Mesendoderm (in vitro differentiated cells): Measurements from ENCODE around the gene OR8A1.

Experiments
- DNase-seq: peaks from one replicate; pipeline ENCODE4 v3.0.0; 2013
- H2AK5ac ChIP-seq: 2 replicates; pipeline ENCODE4 v1.6.1; 2013; ENCODE audit warnings: low read length, inconsistent platforms
- H2BK120ac ChIP-seq: 2 replicates; pipeline ENCODE4 v1.6.1; 2013; ENCODE audit warnings: low read depth, mild to moderate bottlenecking, low read length, moderate library complexity, mixed read lengths
- H2BK15ac ChIP-seq: replicated peaks from 2 replicates; pipeline ENCODE4 v1.6.1; 2013; ENCODE audit warnings: low read depth, mild to moderate bottlenecking, moderate library complexity
- H2BK5ac ChIP-seq: 2 replicates; pipeline ENCODE4 v1.6.1; 2013; ENCODE audit warnings: low read length, inconsistent platforms
- H3K18ac ChIP-seq: 2 replicates; pipeline ENCODE4 v1.6.1; 2013; ENCODE audit warnings: mild to moderate bottlenecking, low read length, mixed read lengths
- H3K23ac ChIP-seq: one replicate; pipeline ENCODE4 v1.6.1; 2013; ENCODE audit warnings: low read length
- H3K27ac ChIP-seq: 2 replicates; pipeline ENCODE4 v1.5.1; 2013; ENCODE audit warnings: low read depth, mild to moderate bottlenecking, inconsistent platforms, low read length, moderate library complexity
- H3K27me3 ChIP-seq: 2 replicates; pipeline ENCODE4 v1.6.1; 2013; ENCODE audit warnings: low read length, control low read depth, mild to moderate bottlenecking, inconsistent platforms; ENCODE audit not compliant: insufficient read depth, poor library complexity
- H3K36me3 ChIP-seq: 2 replicates; pipeline ENCODE4 v1.6.1; 2013; ENCODE audit warnings: low read length, inconsistent platforms; ENCODE audit not compliant: control insufficient read depth, insufficient read depth
- H3K4ac ChIP-seq: one replicate; pipeline ENCODE4 v1.6.1; 2013; ENCODE audit warnings: low read depth, mild to moderate bottlenecking, low read length, moderate library complexity
- H3K4me1 ChIP-seq: 2 replicates; pipeline ENCODE4 v1.6.1; 2013; ENCODE audit warnings: low read depth, low read length, inconsistent platforms; ENCODE audit not compliant: control insufficient read depth
- H3K4me2 ChIP-seq: 2 replicates; pipeline ENCODE4 v1.6.1; 2013; ENCODE audit warnings: low read length
- H3K4me3 ChIP-seq: 2 replicates; pipeline ENCODE4 v1.5.1; 2013; ENCODE audit warnings: mild to moderate bottlenecking, low read length
- H3K56ac ChIP-seq: one replicate; pipeline ENCODE4 v1.6.1; 2013; ENCODE audit warnings: low read length
- H3K79me1 ChIP-seq: 2 replicates; pipeline ENCODE4 v1.6.1; 2013; ENCODE audit warnings: low read length, inconsistent platforms
- H3K79me2 ChIP-seq: 2 replicates; pipeline ENCODE4 v1.6.1; 2013; ENCODE audit warnings: mild to moderate bottlenecking, low read length; ENCODE audit not compliant: control insufficient read depth, insufficient read depth
- H3K9ac ChIP-seq: 2 replicates; pipeline ENCODE4 v1.6.1; 2013; ENCODE audit warnings: low read length, inconsistent platforms
- H4K5ac ChIP-seq: one replicate; pipeline ENCODE4 v1.6.1; 2013; ENCODE audit warnings: low read length
- H4K8ac ChIP-seq: one replicate; pipeline ENCODE4 v1.6.1; 2013; ENCODE audit warnings: low read depth, mild to moderate bottlenecking, control low read depth, low read length, moderate library complexity
- WGBS: extraction: QIAGEN DNeasy Blood & Tissue Kit; methylation state at CpG from one replicate; pipeline ENCODE4 v1.1.7; 2013; ENCODE audit warnings: low lambda C conversion rate, missing lambda C conversion rate; ENCODE audit not compliant: insufficient coverage; ENCODE audit errors: extremely low coverage; 5-methylcytosine and 5-hydroxymethylcytosine counted together

Gene OR8A1

GRCh38 chr11:124583781-124584180, 14.0 kb downstream of the OR8A1 start:
- no peak for DNase-seq
- H2BK5ac ChIP-seq: no peak overlapping the region
- H3K79me2 ChIP-seq: no peaks in the 10 kb centered on the region
- no peak overlapping the region for H4K8ac ChIP-seq
- no peaks in the 10 kb centered on the region for H3K79me1 ChIP-seq
- H3K4me1 ChIP-seq: no peaks in the 10 kb centered on the region
- no peak overlapping the region for H3K56ac ChIP-seq
- H3K27me3 ChIP-seq: no peaks in the 10 kb centered on the region
- no peak overlapping the region for H3K4me3 ChIP-seq
- no peak overlapping the region for H3K27ac ChIP-seq
- H2BK120ac ChIP-seq: no peak overlapping the region
- no peak overlapping the region for H3K23ac ChIP-seq
- no peak overlapping the region for H3K9ac ChIP-seq
- H2AK5ac ChIP-seq: no peak overlapping the region
- H3K4me2 ChIP-seq: no peak overlapping the region
- H2BK15ac ChIP-seq: no peak overlapping the region
- no peak overlapping the region for H4K5ac ChIP-seq
- no peaks in the 10 kb centered on the region for H3K36me3 ChIP-seq
- H3K18ac ChIP-seq: no peak overlapping the region
- H3K4ac ChIP-seq: no peak overlapping the region
- no CpG with 5 or more reads among the region's 8 CpGs for WGBS

DNA sequence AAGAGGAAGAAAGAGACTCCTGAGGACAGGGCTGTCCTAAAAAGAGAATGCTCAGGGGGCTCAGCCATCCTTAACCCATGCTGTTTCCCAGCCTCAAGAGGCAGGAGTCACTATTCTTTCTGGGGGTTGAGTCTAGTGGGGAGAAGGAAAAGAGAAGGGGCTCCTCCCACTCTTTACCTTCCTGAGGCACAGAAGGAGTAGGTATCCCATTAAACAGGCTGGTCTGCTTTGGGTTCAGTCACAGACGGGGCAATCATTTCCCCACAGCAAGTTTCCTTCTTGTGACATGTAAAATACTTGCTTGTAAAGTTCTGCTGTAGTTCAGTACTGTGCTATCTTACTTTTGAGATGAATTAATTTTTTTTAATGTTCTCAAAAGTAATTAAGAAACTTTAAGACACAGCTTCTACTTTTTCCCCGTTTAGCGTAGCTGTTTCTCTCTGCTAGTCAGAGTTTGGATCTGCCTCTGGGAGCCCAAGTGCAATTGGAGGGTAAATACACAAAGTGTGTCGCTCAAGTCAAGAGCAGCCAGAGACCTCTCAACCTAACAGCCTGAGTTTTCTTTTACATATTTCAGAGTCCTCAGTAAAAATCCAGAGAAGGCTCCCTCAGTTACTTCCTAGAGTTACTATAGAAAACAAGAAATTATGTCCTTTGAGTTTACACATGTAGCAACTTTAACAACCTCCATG, 15.0 kb downstream of the OR8A1 start:
- no peaks in the 10 kb centered on the region for H3K79me1 ChIP-seq
- no peak overlapping the region for H3K27ac ChIP-seq
- no peak overlapping the region for H2BK5ac ChIP-seq
- no peak overlapping the region for H4K8ac ChIP-seq
- H3K18ac ChIP-seq: no peak overlapping the region
- no peak overlapping the region for H3K4me3 ChIP-seq
- no peak for DNase-seq
- no peaks in the 10 kb centered on the region for H3K27me3 ChIP-seq
- H4K5ac ChIP-seq: no peak overlapping the region
- H3K79me2 ChIP-seq: no peaks in the 10 kb centered on the region
- no peak overlapping the region for H3K23ac ChIP-seq
- no peaks in the 10 kb centered on the region for H3K4me1 ChIP-seq
- no CpG with 5 or more reads among the region's 4 CpGs for WGBS
- no peak overlapping the region for H2BK120ac ChIP-seq
- H2AK5ac ChIP-seq: no peak overlapping the region
- H3K4me2 ChIP-seq: no peak overlapping the region
- no peak overlapping the region for H3K4ac ChIP-seq
- no peak overlapping the region for H2BK15ac ChIP-seq
- no peak overlapping the region for H3K9ac ChIP-seq
- no peaks in the 10 kb centered on the region for H3K36me3 ChIP-seq
- H3K56ac ChIP-seq: no peak overlapping the region

DNA sequence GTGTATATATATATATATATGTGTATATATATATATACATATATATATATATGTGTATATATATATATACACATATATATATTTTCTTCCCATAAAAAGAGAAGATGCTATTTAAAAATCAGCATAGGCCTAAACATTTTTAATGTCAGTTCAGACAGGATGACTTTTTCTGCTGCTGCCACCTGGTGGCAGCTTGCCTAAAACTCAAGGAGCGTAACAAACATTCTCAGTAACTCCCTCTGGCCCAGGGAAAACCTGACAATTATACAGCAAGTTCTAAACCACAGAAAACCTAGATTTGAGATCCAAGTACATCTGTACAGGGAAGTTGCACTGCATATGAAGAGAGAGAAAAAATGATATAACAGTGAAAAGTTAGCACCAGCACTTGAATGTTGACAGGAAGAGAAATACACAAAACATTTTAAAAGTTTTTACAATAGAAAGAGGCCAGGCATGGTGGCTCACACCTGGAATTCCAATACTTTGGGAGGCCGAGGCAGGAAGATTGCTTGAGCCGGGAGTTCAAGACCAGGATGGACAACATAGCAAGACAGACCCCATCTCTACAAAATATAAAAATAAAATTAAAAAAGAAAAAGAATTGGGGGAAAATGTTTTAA, 16.6 kb downstream of the OR8A1 start:
- no peak overlapping the region for H3K18ac ChIP-seq
- H3K23ac ChIP-seq: no peak overlapping the region
- H3K4me3 ChIP-seq: no peak overlapping the region
- no peak overlapping the region for H3K4me2 ChIP-seq
- no peak overlapping the region for H4K5ac ChIP-seq
- H3K79me1 ChIP-seq: no peaks in the 10 kb centered on the region
- H2AK5ac ChIP-seq: no peak overlapping the region
- H3K27me3 ChIP-seq: no peaks in the 10 kb centered on the region
- no peak overlapping the region for H2BK120ac ChIP-seq
- no peak overlapping the region for H3K56ac ChIP-seq
- H3K79me2 ChIP-seq: no peaks in the 10 kb centered on the region
- H2BK15ac ChIP-seq: no peak overlapping the region
- no CpG with 5 or more reads among the region's 3 CpGs for WGBS
- H3K27ac ChIP-seq: no peak overlapping the region
- no peaks in the 10 kb centered on the region for H3K36me3 ChIP-seq
- peak; percentile 66 for DNase-seq
- H3K4ac ChIP-seq: peak overlapping the region; percentile 16
- no peak overlapping the region for H3K9ac ChIP-seq
- H4K8ac ChIP-seq: no peak overlapping the region
- H2BK5ac ChIP-seq: no peak overlapping the region
- H3K4me1 ChIP-seq: no peaks in the 10 kb centered on the region

- Histone ChIP-seq H4K5ac (no peak overlapping the region), H3K36me3 (no peaks in the 10 kb centered on the region), H3K18ac (no peak overlapping the region), H3K4me3 (no peak overlapping the region), H2AK5ac (no peak overlapping the region), H3K23ac (no peak overlapping the region), H3K79me1 (no peaks in the 10 kb centered on the region), H4K8ac (no peak overlapping the region), H3K4me1 (no peaks in the 10 kb centered on the region), H3K56ac (no peak overlapping the region), H2BK5ac (no peak overlapping the region), H3K4ac (no peak overlapping the region), H3K4me2 (no peak overlapping the region), H3K27ac (no peak overlapping the region), H3K79me2 (no peaks in the 10 kb centered on the region), H2BK15ac (no peak overlapping the region), H3K9ac (no peak overlapping the region), H2BK120ac (no peak overlapping the region), H3K27me3 (no peaks in the 10 kb centered on the region)
- DNase-seq: no peak
- WGBS: no CpG with 5 or more reads among the region's 2 CpGs
Observed at GRCh38 chr11:124591430-124591829, 21.6 kb downstream of the OR8A1 start.

DNA sequence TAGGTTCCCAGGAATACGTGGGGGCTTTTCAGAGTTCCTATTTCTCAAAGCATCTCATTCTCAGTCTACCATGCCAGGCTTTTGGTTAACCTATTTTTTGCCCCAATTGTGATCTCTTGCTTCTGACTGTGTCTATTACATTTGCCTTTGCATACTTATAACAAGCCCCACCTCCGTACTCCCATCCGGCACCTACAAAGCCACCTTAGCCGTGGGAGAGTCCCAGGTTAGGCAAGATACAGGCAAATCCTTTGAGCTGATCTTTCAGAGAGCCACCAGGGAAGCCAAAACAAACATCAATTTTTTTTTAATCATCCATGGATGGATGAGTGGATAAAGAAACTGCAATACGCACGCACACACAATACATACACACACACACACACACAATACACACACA, 22.8 kb downstream of the OR8A1 start:
- no CpG with 5 or more reads among the region's 6 CpGs for WGBS
- Histone ChIP-seq H2BK5ac (no peak overlapping the region), H3K18ac (no peak overlapping the region), H2BK120ac (no peak overlapping the region), H3K4me3 (no peak overlapping the region), H3K23ac (no peak overlapping the region), H3K4me1 (no peaks in the 10 kb centered on the region), H3K79me1 (no peaks in the 10 kb centered on the region), H3K79me2 (no peaks in the 10 kb centered on the region), H2BK15ac (no peak overlapping the region), H4K8ac (no peak overlapping the region), H3K56ac (no peak overlapping the region), H3K4ac (no peak overlapping the region), H3K36me3 (no peaks in the 10 kb centered on the region), H4K5ac (no peak overlapping the region), H3K4me2 (no peak overlapping the region), H3K27me3 (no peaks in the 10 kb centered on the region), H2AK5ac (no peak overlapping the region), H3K9ac (no peak overlapping the region), H3K27ac (no peak overlapping the region)
- no peak for DNase-seq

DNA sequence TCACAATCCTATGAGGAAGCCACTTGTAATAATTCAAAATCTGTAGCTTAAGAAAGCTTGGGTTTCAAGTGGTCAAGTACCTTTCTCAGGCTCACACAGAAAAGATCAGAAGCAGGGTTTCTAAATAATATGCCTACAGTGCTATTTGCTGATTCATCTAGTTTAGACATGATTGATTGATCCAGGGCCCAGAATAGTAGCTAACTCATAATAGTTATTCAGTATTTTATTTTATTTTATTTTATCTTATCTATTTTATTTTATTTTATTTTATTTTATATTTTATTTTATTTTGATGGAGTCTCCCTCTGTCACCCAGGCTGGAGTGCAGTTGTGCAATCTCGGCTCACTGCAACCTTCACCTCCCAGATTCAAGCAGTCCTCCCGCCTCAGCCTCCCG, 25.5 kb downstream of the OR8A1 start:
- WGBS: no CpG with 5 or more reads among the region's 3 CpGs
- Histone ChIP-seq H3K9ac (no peak overlapping the region), H2BK15ac (no peak overlapping the region)

More for the DNA sequence above, 25.5 kb downstream of the OR8A1 start:
- no peak overlapping the region for H2AK5ac ChIP-seq
- H2BK120ac ChIP-seq: no peak overlapping the region
- H3K36me3 ChIP-seq: no peaks in the 10 kb centered on the region
- no peak overlapping the region for H3K56ac ChIP-seq
- H3K27ac ChIP-seq: no peak overlapping the region
- no peaks in the 10 kb centered on the region for H3K79me2 ChIP-seq
- H3K79me1 ChIP-seq: no peaks in the 10 kb centered on the region
- H3K23ac ChIP-seq: no peak overlapping the region
- no peak overlapping the region for H3K4me2 ChIP-seq
- DNase-seq: no peak
- H2BK5ac ChIP-seq: no peak overlapping the region
- no peak overlapping the region for H3K4ac ChIP-seq
- no peaks in the 10 kb centered on the region for H3K4me1 ChIP-seq
- no peak overlapping the region for H4K8ac ChIP-seq
- H3K4me3 ChIP-seq: no peak overlapping the region
- no peaks in the 10 kb centered on the region for H3K27me3 ChIP-seq
- no peak overlapping the region for H4K5ac ChIP-seq
- no peak overlapping the region for H3K18ac ChIP-seq
